DND-41 (cell line): ENCODE data around the gene FAM210B.

Experiments used
- EZH2 ChIP-seq: IDR thresholded peaks from 3 replicates; pipeline ENCODE4 v1.6.1; 2012; ENCODE audit warnings: borderline replicate concordance, low read depth, mild to moderate bottlenecking, moderate library complexity, low read length, inconsistent platforms; ENCODE audit not compliant: severe bottlenecking
- TF ChIP-seq, protein P1 (sequence below): IDR thresholded peaks from 2 replicates; pipeline ENCODE4 v1.5.1; 2012; ENCODE audit warnings: borderline replicate concordance, low read length, moderate library complexity, mild to moderate bottlenecking; ENCODE audit not compliant: poor library complexity, severe bottlenecking; ENCODE audit errors: extremely low read depth

DNA sequence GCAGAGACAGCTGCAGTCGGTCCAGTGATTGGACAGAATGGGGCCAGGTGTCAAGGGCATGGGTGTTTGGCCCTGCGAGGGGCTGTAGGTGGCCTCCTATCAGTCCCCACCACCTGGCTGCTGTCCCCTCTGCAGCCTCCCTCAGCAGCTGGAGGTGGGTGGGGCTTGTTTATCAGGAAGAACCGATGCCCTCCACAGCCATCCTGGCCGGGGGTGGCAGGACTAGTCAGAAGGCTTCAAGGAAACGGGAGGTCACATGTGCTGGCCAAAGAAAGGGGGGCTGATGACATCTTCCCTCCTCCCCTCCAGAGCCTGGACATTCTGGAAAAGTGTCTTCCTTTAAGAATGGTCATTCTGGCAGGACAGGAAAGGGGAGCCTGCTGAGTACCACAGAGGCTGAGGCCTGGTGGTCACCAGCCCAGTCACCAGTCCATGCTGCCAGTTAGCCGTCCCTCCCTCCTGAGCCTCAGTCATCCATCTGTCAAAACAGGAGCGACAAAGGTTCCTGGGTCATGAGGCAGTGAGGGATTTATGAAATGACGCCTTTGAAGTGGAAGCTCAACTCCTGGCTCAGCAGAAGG is 4.1 kb downstream of the FAM210B start:
- TF ChIP-seq, protein P1, sequence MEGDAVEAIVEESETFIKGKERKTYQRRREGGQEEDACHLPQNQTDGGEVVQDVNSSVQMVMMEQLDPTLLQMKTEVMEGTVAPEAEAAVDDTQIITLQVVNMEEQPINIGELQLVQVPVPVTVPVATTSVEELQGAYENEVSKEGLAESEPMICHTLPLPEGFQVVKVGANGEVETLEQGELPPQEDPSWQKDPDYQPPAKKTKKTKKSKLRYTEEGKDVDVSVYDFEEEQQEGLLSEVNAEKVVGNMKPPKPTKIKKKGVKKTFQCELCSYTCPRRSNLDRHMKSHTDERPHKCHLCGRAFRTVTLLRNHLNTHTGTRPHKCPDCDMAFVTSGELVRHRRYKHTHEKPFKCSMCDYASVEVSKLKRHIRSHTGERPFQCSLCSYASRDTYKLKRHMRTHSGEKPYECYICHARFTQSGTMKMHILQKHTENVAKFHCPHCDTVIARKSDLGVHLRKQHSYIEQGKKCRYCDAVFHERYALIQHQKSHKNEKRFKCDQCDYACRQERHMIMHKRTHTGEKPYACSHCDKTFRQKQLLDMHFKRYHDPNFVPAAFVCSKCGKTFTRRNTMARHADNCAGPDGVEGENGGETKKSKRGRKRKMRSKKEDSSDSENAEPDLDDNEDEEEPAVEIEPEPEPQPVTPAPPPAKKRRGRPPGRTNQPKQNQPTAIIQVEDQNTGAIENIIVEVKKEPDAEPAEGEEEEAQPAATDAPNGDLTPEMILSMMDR = no peak
- no peak for TF ChIP-seq EZH2
